LNCAP (cell line): Measurements from ENCODE around the gene CFAP20.

ENCODE experiments used
- TF ChIP-seq, protein P1 (sequence below): fragments of 450-650 bp; IDR thresholded peaks from 2 replicates; pipeline ENCODE4 v1.5.1; 2017; ENCODE audit warnings: mild to moderate bottlenecking

Gene CFAP20

DNA sequence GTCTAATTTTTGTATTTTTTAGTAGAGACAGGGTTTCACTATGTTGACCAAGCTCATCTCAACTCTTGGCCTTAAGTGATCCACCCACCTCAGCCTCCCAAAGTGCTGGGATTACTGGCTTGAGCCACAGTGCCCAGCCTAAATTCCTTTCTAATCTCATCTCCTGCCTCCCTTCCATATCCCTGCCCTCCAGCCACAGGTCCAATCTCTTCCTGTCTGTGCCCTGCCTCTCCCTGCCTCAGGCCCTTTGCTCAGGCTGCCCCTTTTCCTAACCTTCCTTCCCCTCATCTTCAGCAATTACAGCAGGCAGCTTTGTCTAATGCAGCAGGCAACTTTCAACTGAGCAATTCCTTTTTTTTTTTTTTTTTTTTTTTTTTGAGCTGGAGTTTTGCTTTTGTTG is 46.8 kb downstream of the CFAP20 start:
- TF ChIP-seq, protein P1, sequence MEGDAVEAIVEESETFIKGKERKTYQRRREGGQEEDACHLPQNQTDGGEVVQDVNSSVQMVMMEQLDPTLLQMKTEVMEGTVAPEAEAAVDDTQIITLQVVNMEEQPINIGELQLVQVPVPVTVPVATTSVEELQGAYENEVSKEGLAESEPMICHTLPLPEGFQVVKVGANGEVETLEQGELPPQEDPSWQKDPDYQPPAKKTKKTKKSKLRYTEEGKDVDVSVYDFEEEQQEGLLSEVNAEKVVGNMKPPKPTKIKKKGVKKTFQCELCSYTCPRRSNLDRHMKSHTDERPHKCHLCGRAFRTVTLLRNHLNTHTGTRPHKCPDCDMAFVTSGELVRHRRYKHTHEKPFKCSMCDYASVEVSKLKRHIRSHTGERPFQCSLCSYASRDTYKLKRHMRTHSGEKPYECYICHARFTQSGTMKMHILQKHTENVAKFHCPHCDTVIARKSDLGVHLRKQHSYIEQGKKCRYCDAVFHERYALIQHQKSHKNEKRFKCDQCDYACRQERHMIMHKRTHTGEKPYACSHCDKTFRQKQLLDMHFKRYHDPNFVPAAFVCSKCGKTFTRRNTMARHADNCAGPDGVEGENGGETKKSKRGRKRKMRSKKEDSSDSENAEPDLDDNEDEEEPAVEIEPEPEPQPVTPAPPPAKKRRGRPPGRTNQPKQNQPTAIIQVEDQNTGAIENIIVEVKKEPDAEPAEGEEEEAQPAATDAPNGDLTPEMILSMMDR, result no peak

DNA sequence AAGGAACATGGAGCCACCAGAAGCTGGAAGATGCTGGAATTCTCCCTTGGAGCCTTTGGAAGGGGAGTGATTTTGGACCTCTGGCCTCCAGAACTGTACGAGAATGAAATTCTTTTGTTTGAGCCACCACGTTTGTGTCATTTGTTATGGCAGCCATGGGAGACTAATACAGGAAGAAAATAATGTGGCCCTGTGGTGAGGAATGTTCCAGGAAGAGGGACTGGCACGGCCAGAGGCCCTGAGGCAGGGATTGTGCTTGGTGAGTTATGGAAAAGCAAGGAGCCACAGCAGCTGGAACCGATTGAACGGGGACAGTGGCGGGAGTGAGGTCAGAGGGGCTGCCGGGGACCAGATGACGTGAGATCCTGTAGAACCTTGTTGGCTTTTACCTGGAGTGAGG is 51.4 kb downstream of the CFAP20 start:
- TF ChIP-seq, protein P1, result no peak

DNA sequence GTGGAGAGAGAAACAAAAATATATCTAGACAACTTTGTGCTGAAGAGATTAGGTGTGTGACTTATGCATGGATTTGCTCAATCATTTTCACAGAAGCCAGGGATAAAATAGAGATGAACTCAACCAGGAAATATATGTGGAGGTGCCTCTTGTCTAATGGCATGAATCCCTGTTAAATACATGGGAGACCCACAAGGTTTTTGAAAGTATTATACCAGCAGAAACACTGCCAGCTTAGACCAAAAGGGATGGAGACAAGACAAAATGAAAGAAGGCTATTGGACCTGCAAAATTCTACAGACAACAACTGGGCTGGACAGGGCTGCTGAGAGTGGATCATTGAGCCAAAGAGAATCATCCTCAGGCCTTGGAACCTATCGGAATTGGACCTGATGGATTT is 52.7 kb downstream of the CFAP20 start:
- TF ChIP-seq, protein P1, result no peak

DNA sequence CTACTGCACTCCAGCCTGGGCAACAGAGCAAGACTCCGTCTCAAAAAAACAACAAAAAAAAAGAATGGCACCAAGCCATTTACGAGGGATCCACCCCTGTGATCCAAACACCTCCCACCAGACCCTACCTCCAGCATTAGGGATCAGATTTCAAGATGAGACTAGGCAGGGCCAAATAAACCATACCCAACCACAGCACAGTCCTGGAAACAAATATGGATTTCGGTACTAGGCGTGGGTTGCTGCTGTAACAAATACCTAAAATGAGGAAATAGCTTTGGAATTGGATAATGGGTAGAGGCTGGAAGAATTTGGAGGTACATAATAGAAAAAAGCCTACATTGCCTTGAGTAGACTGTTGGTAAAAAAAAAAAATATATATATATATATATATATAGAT is 54.5 kb downstream of the CFAP20 start:
- TF ChIP-seq, protein P1, result no peak

DNA sequence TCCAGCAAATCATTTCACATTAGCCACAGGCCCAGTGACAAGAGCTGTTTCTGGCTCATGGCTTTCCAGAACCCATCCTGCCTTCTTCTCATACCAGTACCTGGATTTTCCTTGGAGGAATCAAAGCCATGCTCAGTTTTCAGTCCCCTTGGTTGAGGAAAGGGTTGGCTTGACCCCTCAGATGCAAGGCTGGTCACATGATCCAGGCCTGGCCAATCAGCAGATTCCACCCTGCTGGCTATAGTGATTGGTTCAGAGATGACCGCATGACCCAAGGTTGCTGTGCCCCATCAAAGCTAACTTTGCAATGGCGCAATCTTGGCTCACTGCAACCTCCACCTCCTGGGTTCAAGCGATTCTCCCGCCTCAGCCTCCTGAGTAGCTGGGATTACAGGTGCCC is 58.6 kb downstream of the CFAP20 start:
- TF ChIP-seq, protein P1, result no peak
